ENCODE measurements around the gene TM9SF4. TPM values are rescaled to one million over a fixed set of nuclear protein-coding genes. Genes with fewer than 3 reads are reported as not detected.

Gene TM9SF4
- total RNA-seq, 1 experiment from 2014 or later: 30.9 TPM

DNA sequence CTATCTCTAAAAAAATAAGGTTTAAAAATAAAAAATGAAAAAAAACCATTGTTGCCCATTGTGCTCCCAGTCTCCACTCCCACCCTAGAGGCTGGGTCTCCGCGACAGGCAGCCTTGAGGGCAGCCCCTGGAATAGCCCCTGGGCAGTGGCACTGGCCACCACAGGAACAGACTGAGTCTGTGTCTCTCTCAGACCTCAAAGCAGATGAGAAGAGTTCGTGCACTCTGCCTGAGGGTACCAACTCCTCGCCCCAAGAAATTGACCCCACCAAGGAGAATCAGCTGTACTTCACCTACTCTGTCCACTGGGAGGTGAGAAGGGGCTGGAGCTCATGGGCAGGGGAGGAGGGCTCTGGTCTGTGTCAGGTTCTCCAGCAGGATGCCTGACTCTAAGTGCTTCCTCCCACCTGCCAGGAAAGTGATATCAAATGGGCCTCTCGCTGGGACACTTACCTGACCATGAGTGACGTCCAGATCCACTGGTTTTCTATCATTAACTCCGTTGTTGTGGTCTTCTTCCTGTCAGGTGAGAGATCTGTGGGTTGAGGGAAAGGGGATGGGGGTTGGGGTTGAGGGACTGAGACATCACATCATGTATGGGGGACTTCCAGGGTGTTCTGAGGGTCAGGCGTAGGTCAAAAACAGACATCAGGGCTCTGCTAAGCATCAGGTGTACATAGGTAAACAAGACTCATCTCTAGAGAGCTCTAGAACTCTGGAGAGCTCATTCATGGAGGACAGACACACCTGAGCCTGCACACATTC lies 35.6 kb downstream of the TM9SF4 start:
- no peak for DNase-seq (ENCODE audit: low read depth, low spot score)
- in situ Hi-C loops (cut with HindIII; ENCODE audit: low pct_unique_long_range_greater_than_20kb, low sequenced_read_pairs): no loop called here

DNA sequence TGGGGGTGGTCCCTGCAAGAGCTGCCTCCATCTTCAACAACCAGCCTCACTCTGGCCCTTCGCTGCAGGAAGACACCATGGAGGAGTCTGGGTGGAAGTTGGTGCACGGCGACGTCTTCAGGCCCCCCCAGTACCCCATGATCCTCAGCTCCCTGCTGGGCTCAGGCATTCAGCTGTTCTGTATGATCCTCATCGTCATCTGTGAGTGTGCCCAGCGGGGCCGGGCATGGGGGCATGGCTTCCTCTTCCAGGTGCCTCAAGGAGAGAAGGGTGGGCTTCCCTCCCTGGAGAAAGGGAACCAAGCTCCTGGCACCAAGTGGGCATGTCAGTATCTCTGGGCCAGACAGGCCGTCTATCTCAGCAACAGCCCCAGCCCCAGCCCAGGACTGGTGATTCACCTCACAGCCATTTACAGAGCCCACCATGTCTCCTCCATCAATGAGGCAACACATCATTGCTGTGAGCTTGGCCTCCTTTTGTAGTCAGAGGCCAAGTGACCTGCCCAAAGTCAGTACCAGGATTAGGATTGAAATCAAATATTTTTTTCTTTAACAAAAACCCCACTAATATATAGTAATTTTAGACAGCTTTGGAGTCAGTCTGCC lies 40.2 kb downstream of the TM9SF4 start:
- in situ Hi-C loops (cut with HindIII; ENCODE audit: low pct_unique_long_range_greater_than_20kb, low sequenced_read_pairs): no loop called here
- no peak for DNase-seq (ENCODE audit: low read depth, low spot score)

DNA sequence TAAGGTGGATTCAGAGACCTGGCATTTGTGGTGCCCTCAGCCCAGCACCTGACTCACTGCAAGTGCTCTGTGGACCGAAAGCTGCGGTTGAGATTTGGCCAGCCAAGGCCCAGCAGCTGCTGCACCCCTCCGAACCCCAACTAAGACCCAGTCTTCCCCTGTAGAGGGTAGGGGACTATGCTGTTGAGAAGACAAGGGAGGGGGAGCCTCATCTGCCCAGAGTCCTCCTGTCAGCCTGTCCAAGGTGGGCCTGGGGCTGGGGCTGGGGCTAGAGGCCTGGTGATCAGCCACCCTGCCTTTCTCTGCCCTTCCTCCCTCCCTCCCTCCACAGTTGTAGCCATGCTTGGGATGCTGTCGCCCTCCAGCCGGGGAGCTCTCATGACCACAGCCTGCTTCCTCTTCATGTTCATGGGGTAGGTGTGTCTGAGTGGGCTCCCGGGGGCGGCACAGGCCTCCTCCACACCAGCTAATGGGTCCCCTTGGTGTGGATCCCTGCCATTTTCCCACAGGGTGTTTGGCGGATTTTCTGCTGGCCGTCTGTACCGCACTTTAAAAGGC lies 40.9 kb downstream of the TM9SF4 start:
- DNase-seq (ENCODE audit: low read depth, low spot score): no peak
- in situ Hi-C loops (cut with HindIII; ENCODE audit: low pct_unique_long_range_greater_than_20kb, low sequenced_read_pairs): no loop called here

DNA sequence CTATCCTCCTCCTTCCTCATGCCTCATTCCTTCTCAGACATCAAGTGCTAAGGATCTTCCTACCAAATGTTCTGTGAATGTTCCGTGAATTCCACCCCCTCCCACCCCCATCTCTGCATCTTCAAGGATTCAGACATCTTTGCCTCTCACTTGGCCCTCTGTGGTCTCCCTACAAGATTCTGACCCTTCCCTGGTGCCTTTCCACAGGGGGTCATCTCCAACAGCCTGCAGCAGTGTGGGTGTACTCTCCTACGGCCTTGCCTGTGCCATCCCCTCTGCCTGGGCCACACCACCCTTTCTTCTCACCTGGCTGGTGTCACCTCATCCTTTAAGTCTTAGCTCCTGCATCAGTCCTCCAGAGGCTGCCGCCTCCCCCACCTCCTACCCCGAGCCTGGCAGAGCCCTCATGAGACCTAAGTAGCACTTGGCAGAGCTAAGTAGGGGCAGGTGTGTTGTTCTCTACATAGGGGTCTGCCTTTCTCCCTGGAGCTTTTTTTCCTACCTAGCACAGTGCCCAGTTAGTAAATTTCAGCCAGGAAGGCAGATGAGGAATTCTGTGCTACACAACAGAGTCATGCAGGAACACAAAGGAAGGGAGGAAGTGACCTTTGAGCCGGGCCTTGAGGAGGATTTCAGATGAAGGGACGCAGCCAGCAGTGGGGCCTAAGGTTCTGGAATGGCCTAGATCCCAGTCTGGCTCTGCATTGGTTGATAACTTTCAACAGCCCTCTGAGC lies 43.1 kb downstream of the TM9SF4 start:
- no peak for DNase-seq (ENCODE audit: low read depth, low spot score)
- in situ Hi-C loops (cut with HindIII; ENCODE audit: low pct_unique_long_range_greater_than_20kb, low sequenced_read_pairs): no loop called here

DNA sequence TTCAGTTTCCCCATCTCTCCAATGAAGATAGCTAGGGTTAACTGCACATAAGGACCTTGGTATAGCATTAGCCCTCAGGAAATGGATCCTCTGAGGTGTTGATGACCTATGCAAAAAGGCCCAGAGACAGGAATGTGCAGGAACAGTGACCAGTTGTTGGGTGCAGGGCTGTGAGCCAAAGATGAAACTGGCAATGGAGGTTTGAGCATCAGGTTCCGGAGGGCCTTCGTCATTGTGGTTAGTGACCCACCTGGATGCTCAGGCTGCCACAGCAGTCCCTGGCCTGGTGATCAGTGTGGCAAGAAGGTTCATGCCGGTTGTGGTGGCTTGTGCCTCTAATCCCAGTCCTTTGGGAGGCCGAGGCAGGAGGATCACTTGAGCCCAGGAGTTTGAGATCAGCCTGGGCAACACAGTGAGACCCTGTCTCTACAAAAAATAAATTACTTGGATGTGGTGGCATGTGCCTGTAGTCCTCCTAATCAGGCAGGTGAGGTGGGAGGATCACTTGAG lies 43.7 kb downstream of the TM9SF4 start:
- DNase-seq (ENCODE audit: low read depth, low spot score): no peak
- in situ Hi-C loops (cut with HindIII; ENCODE audit: low pct_unique_long_range_greater_than_20kb, low sequenced_read_pairs): no loop called here

DNA sequence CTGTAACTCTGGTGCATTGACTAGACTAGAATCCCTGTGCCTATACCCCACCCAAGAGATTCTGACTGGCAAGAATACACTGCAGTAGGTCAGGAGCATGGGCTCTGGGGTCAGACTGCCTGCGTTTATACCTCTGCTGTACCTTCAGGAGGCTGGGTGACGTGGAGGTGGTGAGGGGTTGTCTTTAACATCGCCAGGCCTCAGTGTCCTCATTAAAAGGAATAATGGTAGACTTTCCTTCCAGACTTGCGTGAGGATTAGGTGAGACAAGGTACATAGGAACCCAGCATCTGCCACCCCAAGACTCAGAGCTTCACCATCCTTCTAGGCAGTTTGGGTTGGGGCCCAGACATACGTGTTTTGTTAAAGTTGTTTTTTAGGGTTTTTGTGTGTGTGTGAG lies 44.3 kb downstream of the TM9SF4 start:
- no peak for DNase-seq (ENCODE audit: low read depth, low spot score)
- in situ Hi-C loops (cut with HindIII; ENCODE audit: low pct_unique_long_range_greater_than_20kb, low sequenced_read_pairs): no loop called here

DNA sequence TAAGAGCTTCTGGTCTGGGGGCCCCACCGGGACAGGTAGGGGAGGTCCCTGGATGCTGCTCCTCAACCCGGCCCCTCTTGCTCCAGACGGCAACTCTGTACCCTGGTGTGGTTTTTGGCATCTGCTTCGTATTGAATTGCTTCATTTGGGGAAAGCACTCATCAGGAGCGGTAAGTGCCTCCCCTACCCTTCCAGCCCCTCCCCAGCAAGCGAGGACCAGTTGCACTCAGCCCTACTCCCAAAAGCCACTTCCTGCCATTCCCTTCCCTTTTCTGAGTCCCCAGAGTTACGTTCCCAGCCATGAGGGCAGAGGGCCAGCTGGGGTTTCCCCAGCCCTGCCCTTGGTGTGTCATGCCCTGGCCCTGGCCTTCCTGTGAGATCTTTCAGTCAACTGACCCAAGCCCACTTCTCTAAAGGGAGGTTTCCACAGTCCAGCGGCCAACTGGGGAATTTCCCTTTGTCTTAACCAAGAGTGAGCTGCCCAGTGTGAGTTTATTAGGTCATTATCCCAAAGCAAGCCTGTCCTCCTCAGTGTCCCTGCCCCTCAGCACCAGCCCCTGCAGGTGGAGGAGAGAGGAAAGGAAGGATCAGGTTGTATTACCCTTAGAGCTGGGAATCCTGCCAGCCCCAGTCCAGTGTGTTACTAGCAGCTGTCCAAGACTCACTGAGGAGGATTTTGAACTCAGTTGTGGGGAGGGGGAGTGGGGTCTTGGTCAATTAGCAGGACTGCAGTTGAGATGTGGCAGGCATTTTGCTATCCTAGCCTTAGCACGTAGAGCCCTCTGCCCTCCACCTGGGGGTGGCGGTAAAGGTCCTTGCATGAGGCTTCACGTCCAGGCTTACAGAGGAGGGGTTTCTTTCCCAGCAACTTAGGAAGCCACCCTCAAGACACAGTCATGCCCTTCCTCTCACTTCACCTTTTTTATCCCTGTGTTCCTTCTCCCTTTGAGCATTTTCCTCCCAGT lies 45.8 kb downstream of the TM9SF4 start:
- peak; percentile 53 for DNase-seq (ENCODE audit: low read depth, low spot score)
- in situ Hi-C loops (cut with HindIII; ENCODE audit: low pct_unique_long_range_greater_than_20kb, low sequenced_read_pairs): no loop called here

DNA sequence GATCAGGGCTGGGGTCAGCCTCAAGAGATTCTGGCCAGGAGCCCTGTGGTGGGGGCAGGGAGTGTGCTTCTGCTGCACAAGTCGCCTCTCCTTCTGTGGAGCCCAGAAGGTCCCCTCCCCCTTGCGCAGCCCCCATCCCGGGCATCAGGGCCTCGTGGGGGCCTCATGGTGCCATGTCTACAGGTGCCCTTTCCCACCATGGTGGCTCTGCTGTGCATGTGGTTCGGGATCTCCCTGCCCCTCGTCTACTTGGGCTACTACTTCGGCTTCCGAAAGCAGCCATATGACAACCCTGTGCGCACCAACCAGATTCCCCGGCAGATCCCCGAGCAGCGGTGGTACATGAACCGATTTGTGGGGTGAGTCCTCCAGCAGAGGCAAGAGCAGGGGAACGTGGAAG lies 48.1 kb downstream of the TM9SF4 start:
- no peak for DNase-seq (ENCODE audit: low read depth, low spot score)
- in situ Hi-C loops (cut with HindIII; ENCODE audit: low pct_unique_long_range_greater_than_20kb, low sequenced_read_pairs): no loop called here

DNA sequence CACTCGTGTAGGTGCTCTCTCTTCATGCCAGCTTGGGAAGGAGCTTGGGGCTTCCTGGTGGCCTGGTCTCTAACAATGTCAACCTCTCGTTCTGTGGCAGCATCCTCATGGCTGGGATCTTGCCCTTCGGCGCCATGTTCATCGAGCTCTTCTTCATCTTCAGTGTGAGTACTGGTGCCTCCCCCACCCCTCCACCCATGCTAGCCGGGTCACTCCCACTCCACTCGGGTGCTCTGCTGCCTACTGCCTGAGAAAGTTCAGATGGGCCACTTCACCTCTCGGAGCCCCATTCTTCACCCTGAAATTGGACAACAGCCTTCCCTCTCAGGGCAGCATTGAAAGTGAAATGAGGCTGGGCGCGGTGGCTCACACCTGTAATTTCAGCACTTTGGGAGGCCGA lies 48.8 kb downstream of the TM9SF4 start:
- DNase-seq (ENCODE audit: low read depth, low spot score): no peak
- in situ Hi-C loops (cut with HindIII; ENCODE audit: low pct_unique_long_range_greater_than_20kb, low sequenced_read_pairs): no loop called here

DNA sequence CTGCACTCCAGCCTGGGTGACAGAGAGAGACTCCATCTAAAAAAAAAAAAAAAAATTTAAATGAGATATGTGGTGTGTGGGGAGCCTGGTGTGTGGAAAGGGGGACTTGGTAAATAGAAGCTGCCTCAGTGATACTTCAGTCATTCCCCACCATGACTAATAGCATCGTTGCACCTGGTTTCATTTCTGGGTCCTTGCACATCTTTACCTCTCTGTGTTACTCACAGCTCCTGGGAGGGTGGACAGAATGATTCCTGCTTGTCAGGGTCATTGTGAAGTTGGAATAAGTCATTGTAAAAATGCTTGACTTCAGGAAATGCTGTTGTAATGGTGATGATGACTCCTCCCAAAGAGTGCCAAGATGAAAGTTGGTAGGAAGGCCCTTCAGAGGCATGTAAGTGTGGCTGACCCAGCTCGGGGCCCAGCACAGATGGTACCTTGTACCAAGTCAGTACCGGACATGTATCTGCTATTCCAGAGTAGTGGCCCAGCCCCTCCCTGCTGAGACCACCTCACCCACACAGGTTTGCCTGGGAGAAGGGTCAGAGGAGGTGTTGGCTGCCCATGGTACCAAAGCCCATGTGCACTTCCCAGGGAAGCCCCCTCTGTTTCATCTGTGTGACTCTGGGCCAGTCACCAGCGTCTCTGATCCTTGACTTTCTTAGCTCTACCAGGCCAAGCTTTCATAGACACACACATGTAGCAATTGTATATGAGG lies 49.6 kb downstream of the TM9SF4 start:
- in situ Hi-C loops (cut with HindIII; ENCODE audit: low pct_unique_long_range_greater_than_20kb, low sequenced_read_pairs): no loop called here
- no peak for DNase-seq (ENCODE audit: low read depth, low spot score)

DNA sequence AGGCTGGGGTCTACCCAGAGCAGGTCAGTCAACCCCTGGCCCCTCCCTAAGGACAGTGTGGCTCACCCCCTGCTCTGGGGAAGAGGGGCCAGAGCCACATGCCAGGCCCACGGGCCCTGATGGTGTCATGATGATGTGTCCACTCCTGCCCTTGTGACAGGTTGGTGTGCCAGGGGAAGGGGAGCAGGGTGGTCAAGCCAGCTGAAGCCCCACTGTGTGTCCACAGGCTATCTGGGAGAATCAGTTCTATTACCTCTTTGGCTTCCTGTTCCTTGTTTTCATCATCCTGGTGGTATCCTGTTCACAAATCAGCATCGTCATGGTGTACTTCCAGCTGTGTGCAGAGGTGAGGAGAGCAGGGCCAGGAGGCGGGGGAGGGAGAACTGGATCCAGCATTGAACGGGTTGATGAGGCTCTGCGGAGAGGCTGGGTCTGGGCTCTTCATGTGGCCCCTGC lies 50.3 kb downstream of the TM9SF4 start:
- in situ Hi-C loops (cut with HindIII; ENCODE audit: low pct_unique_long_range_greater_than_20kb, low sequenced_read_pairs): no loop called here
- no peak for DNase-seq (ENCODE audit: low read depth, low spot score)

DNA sequence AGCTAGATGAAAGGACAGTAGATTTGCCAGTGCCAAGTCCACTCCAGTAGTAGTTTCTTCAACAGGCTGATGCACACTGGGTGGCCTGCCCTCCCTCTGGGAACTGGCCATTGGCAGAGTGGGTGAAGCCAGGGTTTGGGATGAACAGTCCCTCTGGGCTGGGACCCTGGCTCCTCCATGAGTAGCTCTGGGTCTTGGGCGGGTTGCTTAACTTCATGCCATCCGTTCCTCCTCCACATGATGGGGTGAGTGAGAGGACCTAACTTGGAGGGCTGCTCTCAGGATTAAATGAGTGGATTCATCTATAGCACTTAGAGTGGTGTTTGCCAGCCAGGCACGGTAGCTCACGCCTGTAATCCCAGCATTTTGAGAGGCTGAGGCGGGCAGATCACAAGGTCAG lies 50.8 kb downstream of the TM9SF4 start:
- no peak for DNase-seq (ENCODE audit: low read depth, low spot score)
- in situ Hi-C loops (cut with HindIII; ENCODE audit: low pct_unique_long_range_greater_than_20kb, low sequenced_read_pairs): no loop called here

DNA sequence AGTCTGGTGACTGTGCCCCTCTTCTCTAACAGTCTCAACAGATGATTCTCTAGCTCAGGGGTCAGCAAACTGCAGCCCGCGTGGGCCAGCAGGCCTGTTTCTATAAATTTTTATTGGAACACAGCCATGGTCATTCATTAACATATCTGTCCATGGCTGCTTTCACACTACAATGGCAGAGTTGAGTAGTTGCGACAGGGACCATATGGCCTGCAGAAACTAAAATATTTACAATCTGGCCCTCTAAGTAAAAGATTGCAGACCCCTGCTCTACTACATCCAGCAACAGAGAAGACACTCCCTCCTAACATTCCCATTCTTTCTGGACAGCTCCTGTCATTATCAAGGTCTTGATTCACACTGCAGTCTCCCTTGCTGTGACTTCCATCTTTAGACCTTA lies 52.8 kb downstream of the TM9SF4 start:
- no peak for DNase-seq (ENCODE audit: low read depth, low spot score)
- in situ Hi-C loops (cut with HindIII; ENCODE audit: low pct_unique_long_range_greater_than_20kb, low sequenced_read_pairs): no loop called here

DNA sequence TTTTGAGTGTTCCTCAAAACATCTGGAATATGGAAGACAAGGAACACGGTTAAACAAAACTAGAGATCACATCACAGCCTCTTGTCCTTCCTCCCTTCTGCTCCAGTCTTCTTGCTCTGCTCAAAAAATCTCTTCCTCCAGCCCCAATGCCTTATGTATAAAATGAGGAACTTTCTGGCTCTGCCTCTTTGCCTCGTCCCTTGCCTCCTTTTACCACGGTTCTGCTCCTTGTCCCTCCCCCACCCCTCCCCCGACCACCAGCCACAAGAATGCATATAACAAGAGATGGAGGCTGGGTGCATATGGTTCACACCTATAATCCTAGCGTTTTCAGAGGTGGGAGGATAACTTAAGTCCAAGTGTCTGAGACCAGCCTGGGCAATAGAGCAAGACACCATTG lies 54.4 kb downstream of the TM9SF4 start:
- in situ Hi-C loops (cut with HindIII; ENCODE audit: low pct_unique_long_range_greater_than_20kb, low sequenced_read_pairs): no loop called here
- DNase-seq (ENCODE audit: low read depth, low spot score): no peak

DNA sequence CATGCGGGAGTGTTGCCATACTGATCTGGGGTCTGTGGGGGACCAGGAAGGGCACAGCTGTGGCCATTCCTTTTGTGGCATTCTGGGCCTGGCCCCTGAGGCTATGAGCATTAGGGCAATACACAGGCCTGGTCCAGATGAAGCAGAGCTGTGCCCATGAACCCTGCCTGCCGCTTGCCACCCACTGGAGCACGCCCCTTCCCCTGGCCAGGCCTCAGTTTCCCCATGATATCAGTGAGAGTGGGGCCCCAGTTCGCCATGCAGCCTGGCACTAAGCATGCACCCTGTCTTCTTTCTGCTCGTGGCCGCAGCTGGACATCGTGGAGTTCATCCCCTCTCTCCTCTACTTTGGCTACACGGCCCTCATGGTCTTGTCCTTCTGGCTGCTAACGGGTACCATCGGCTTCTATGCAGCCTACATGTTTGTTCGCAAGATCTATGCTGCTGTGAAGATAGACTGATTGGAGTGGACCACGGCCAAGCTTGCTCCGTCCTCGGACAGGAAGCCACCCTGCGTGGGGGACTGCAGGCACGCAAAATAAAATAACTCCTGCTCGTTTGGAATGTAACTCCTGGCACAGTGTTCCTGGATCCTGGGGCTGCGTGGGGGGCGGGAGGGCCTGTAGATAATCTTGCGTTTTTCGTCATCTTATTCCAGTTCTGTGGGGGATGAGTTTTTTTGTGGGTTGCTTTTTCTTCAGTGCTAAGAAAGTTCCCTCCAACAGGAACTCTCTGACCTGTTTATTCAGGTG lies 55.6 kb downstream of the TM9SF4 start:
- DNase-seq (ENCODE audit: low read depth, low spot score): no peak
- in situ Hi-C loops (cut with HindIII; ENCODE audit: low pct_unique_long_range_greater_than_20kb, low sequenced_read_pairs): no loop called here
